ENCODE results near the gene CCR4. TPM values are rescaled to one million over a fixed set of nuclear protein-coding genes. Genes with fewer than 3 reads are reported as not detected.
"Not testable (repeated sequence)": the region's sequence is repeated elsewhere in the genome, so short reads cannot be mapped to it uniquely, and the experiment has no call there.

The CCR4 gene
- 0.92 TPM for total RNA-seq
- long read RNA-seq = 0 reads

- H3K4me3 ChIP-seq = peak within 1 kb of the TSS; percentile 9
- ATAC-seq = peak; percentile 49 to 55
- no peaks in the 10 kb centered on the region for H3K9me3 ChIP-seq
- no peaks in the 10 kb centered on the region for H3K4me1 ChIP-seq
- DNase-seq = no peak
- TF ChIP-seq, protein P1, sequence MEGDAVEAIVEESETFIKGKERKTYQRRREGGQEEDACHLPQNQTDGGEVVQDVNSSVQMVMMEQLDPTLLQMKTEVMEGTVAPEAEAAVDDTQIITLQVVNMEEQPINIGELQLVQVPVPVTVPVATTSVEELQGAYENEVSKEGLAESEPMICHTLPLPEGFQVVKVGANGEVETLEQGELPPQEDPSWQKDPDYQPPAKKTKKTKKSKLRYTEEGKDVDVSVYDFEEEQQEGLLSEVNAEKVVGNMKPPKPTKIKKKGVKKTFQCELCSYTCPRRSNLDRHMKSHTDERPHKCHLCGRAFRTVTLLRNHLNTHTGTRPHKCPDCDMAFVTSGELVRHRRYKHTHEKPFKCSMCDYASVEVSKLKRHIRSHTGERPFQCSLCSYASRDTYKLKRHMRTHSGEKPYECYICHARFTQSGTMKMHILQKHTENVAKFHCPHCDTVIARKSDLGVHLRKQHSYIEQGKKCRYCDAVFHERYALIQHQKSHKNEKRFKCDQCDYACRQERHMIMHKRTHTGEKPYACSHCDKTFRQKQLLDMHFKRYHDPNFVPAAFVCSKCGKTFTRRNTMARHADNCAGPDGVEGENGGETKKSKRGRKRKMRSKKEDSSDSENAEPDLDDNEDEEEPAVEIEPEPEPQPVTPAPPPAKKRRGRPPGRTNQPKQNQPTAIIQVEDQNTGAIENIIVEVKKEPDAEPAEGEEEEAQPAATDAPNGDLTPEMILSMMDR (IDR thresholded peaks at IDR 0.05) = no peak
- no peaks in the 10 kb centered on the region for H3K27me3 ChIP-seq (ENCODE audit: low read depth)
- H3K27ac ChIP-seq = no peak within 1 kb of the TSS
- intact Hi-C loops (cut with DNase I) = no loop called here
- no peaks in the 10 kb centered on the region for H3K36me3 ChIP-seq
Observed at GRCh38 chr3:32951410-32951811, at the start of gene CCR4. CCR4 (plus strand) TSS chr3:32951644; CDS start chr3:32953423, 1,779 bp downstream.

DNA sequence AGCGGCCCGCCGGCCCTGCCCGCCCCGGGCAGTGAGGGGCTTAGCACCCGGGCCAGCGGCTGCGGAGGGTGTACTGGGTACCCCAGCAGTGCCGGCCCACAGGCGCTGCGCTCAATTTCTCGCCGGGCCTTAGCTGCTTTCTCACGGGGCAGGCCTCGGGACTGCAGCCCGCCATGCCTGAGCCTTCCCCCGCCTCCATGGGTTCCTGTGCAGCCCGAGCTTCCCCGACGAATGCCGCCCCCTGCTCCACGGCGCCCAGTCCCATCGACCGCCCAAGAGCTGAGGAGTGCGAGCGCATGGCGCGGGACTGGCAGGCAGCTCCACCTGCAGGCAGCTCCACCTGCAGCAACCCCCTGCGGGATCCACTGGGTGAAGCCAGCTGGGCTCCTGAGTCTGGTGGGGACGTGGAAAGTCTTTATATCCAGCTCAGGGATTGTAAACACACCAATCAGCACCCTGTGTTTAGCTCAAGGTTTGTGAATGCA, 48.5 kb upstream of the CCR4 start:
- H3K27me3 ChIP-seq (ENCODE audit: low read depth); H3K27ac ChIP-seq; intact Hi-C loops (cut with DNase I); H3K36me3 ChIP-seq; H3K9me3 ChIP-seq; H3K4me1 ChIP-seq: not testable (repeated sequence)
- TF ChIP-seq, protein P1 (IDR thresholded peaks at IDR 0.05) = peak; percentile 35
- peak overlapping the region; percentile 43 for H3K4me3 ChIP-seq
- peak; percentile 48 to 89 for ATAC-seq
- DNase-seq = peak; percentile 72

DNA sequence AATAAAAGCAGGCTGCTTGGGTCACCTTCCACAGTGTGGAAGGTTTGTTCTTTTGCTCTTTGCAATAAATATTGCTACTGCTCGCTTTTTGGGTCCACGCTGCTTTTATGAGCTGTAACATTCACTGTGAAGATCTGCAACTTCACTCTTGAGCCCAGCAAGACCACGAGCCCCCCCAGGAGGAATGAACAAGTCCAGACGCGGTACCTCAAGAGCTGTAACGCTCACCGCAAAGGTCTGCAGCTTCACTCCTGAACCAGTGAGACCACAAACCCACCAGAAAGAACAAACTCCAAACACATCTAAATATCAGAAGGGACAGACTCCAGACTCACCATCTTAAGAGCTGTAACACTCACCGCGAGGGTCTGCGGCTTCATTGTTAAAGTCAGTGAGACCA, 47.5 kb upstream of the CCR4 start:
- no peak overlapping the region for H3K4me3 ChIP-seq
- DNase-seq = no peak
- intact Hi-C loops (cut with DNase I) = no loop called here
- no peak for ATAC-seq
- no peak overlapping the region for H3K27ac ChIP-seq
- no peaks in the 10 kb centered on the region for H3K4me1 ChIP-seq
- H3K27me3 ChIP-seq (ENCODE audit: low read depth) = no peaks in the 10 kb centered on the region
- H3K9me3 ChIP-seq = no peaks in the 10 kb centered on the region
- TF ChIP-seq, protein P1 (IDR thresholded peaks at IDR 0.05) = no peak
- H3K36me3 ChIP-seq = no peaks in the 10 kb centered on the region

DNA sequence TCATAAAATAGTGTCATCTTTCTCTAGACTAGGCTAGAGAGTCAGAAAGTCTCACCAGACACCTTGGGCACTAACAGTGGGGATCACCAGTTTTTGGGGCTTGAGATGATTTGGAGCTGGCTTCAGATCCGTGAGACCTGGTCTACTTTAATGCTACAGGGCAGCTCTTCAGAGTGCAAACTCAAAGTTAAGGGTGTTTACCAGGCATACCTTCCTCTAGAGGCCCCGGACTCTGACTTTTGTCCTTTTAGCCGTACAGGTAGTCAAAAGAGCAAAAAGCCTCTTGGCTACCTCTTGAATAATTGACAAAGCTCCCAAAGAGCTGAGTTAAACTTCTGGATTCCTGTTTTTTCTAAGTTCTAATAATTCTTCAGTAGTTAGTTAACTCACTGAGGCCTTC, 41.4 kb upstream of the CCR4 start:
- TF ChIP-seq, protein P1 (IDR thresholded peaks at IDR 0.05) = no peak
- ATAC-seq (no peak), DNase-seq (no peak)
- intact Hi-C loops (cut with DNase I) = no loop called here
- Histone ChIP-seq H3K4me1 (peaks cover 16% of the 10 kb centered on the region), H3K9me3 (no peaks in the 10 kb centered on the region), H3K27me3 (ENCODE audit: low read depth) (no peaks in the 10 kb centered on the region), H3K36me3 (no peaks in the 10 kb centered on the region), H3K4me3 (no peak overlapping the region), H3K27ac (no peak overlapping the region)

- Histone ChIP-seq H3K4me3 (no peak overlapping the region), H3K4me1 (peaks cover 16% of the 10 kb centered on the region), H3K9me3 (no peaks in the 10 kb centered on the region), H3K27ac (no peak overlapping the region), H3K27me3 (ENCODE audit: low read depth) (no peaks in the 10 kb centered on the region), H3K36me3 (no peaks in the 10 kb centered on the region)
- TF ChIP-seq, protein P1 (IDR thresholded peaks at IDR 0.05) = no peak
- intact Hi-C loops (cut with DNase I) = no loop called here
- ATAC-seq (no peak), DNase-seq (no peak)
Observed at GRCh38 chr3:32910954-32911353, 40.5 kb upstream of the CCR4 start.

DNA sequence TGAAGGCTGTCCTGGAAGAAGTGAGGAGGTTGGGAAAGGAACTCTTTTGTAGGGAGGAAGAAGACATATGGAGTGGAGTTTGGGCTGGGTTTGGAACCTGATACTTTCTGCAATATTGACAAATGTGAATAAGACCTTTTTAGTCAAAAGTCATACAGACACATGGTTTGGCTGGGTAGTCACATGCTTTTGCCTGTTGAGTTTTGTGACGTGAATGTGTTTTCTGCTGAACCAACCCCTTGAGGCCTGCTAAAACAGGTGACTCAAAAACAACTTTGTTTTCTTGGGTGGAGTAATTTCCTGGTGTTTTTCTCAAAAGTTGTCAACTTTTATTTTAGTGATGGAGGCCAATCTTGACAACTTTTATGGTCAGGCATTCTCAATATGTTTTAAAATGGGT, 39.4 kb upstream of the CCR4 start:
- ATAC-seq = no peak
- intact Hi-C loops (cut with DNase I) = no loop called here

More for the DNA sequence above, 39.4 kb upstream of the CCR4 start:
- Histone ChIP-seq H3K4me3 (no peak overlapping the region), H3K36me3 (no peaks in the 10 kb centered on the region), H3K27ac (no peak overlapping the region), H3K9me3 (peaks cover 2% of the 10 kb centered on the region), H3K4me1 (peaks cover 16% of the 10 kb centered on the region), H3K27me3 (ENCODE audit: low read depth) (no peaks in the 10 kb centered on the region)
- DNase-seq = no peak
- TF ChIP-seq, protein P1 (IDR thresholded peaks at IDR 0.05) = no peak
